HG02840 (cell line): ENCODE data around the gene PROZ.

ENCODE experiments used
- ATAC-seq: cut with Tn5 transposase; IDR thresholded peaks from one replicate; pipeline ENCODE4 v1.9.1; 2021; ENCODE audit warnings: mild to moderate bottlenecking, moderate library complexity, moderate number of reproducible peaks; ENCODE audit not compliant: unreplicated experiment, low FRiP score

The PROZ gene

GRCh38 chr13:113196970-113197737 lies 38.7 kb downstream of the PROZ start:
- ATAC-seq = no peak

GRCh38 chr13:113201815-113202214 lies 43.4 kb downstream of the PROZ start:
- no peak for ATAC-seq

- no peak for ATAC-seq
Observed at GRCh38 chr13:113202912-113203311, 44.5 kb downstream of the PROZ start.

- no peak for ATAC-seq
Observed at GRCh38 chr13:113203507-113204377, 45.3 kb downstream of the PROZ start.

- no peak for ATAC-seq
Observed at GRCh38 chr13:113204378-113204734, 45.9 kb downstream of the PROZ start.

GRCh38 chr13:113205428-113205931 lies 47.0 kb downstream of the PROZ start:
- no peak for ATAC-seq

- ATAC-seq = no peak
Observed at GRCh38 chr13:113207460-113207859, 49.0 kb downstream of the PROZ start.

- peak; percentile 23 for ATAC-seq
Observed at GRCh38 chr13:113207890-113208420, 49.5 kb downstream of the PROZ start.

GRCh38 chr13:113208421-113209335 lies 50.2 kb downstream of the PROZ start, which contains the start of gene PCID2:
Gene PCID2 (minus strand): TSS chr13:113208669. CDS start chr13:113208634, 35 bp downstream.
- peak; percentile 69 for ATAC-seq

GRCh38 chr13:113209336-113209758 lies 50.9 kb downstream of the PROZ start, which contains the start of gene CUL4A:
Gene CUL4A (plus strand): TSS chr13:113209613. CDS start chr13:113209628, 15 bp downstream.
- peak; percentile 44 for ATAC-seq

GRCh38 chr13:113209759-113210421 lies 51.4 kb downstream of the PROZ start:
- peak; percentile 33 for ATAC-seq

- ATAC-seq = no peak
Observed at GRCh38 chr13:113210833-113211232, 52.4 kb downstream of the PROZ start.

- no peak for ATAC-seq
Observed at GRCh38 chr13:113211774-113212173, 53.3 kb downstream of the PROZ start.

- no peak for ATAC-seq
Observed at GRCh38 chr13:113216254-113217048, 58.0 kb downstream of the PROZ start.

GRCh38 chr13:113218586-113218985 lies 60.1 kb downstream of the PROZ start:
- no peak for ATAC-seq

GRCh38 chr13:113219256-113219940 lies 61.0 kb downstream of the PROZ start:
- no peak for ATAC-seq

- no peak for ATAC-seq
Observed at GRCh38 chr13:113220141-113220598, 61.7 kb downstream of the PROZ start.

GRCh38 chr13:113220877-113221276 lies 62.4 kb downstream of the PROZ start:
- ATAC-seq = no peak
